IMR-90 (cell line): Measurements from ENCODE around the gene CDK2AP2. TPM values are rescaled to one million over a fixed set of nuclear protein-coding genes. Genes with fewer than 3 reads are reported as not detected.

Experiments
- ATAC-seq: fragments of 200-7000 bp; cut with Tn5 transposase; 2 replicates; pipeline ENCODE4 v1.9.1; 2020; ENCODE audit warnings: low read depth, mild to moderate bottlenecking, moderate library complexity
- BruUV-seq: library from RNA; stranded (reverse); fragments of 400-500 nt; replicated peaks from 2 replicates; lab custom pipeline; 2021; lab: Mats Ljungman, UMichigan
- CTCF ChIA-PET: fragments of 300-600 bp; formaldehyde crosslinking; extraction: SDS; loops from one replicate; lab custom pipeline; 2021; ENCODE audit warnings: antibody characterized with exemption; lab: Yijun Ruan, JAX
- POLR2A ChIA-PET: fragments of 300-600 bp; sonication (Branson Sonifier 250); formaldehyde crosslinking; loops from one replicate; lab custom pipeline; 2022; ENCODE audit warnings: antibody characterized with exemption; ENCODE audit not compliant: unreplicated experiment; lab: Charles Lee
- DNase-seq: peaks from one replicate; pipeline ENCODE4 v3.0.0; 2013
- H2AFZ ChIP-seq: replicated peaks from 2 replicates; pipeline ENCODE3; 2013; ENCODE audit warnings: low read length, mild to moderate bottlenecking; ENCODE audit not compliant: poor library complexity
- H2AK5ac ChIP-seq: 2 replicates; pipeline ENCODE4 v1.6.1; 2013; ENCODE audit warnings: low read depth, low read length, inconsistent platforms
- H2AK9ac ChIP-seq: replicated peaks from 2 replicates; pipeline ENCODE3; 2013; ENCODE audit warnings: mild to moderate bottlenecking, low read depth, low read length, moderate library complexity; ENCODE audit not compliant: poor library complexity
- H2BK120ac ChIP-seq: 2 replicates; pipeline ENCODE4 v1.6.1; 2013; ENCODE audit warnings: low read depth, low read length, inconsistent platforms
- H2BK15ac ChIP-seq: 3 replicates; pipeline ENCODE4 v1.6.1; 2013; ENCODE audit warnings: low read depth, low read length, inconsistent platforms
- H2BK20ac ChIP-seq: 2 replicates; pipeline ENCODE4 v1.6.1; 2013; ENCODE audit warnings: low read depth, mild to moderate bottlenecking, inconsistent platforms, low read length, moderate library complexity
- H2BK5ac ChIP-seq: 2 replicates; pipeline ENCODE4 v1.6.1; 2013; ENCODE audit warnings: mild to moderate bottlenecking, low read depth, low read length, inconsistent platforms; ENCODE audit not compliant: poor library complexity, severe bottlenecking
- H3K14ac ChIP-seq: replicated peaks from 2 replicates; pipeline ENCODE4 v1.6.1; 2013; ENCODE audit warnings: low read depth, low read length, inconsistent platforms
- H3K18ac ChIP-seq: 2 replicates; pipeline ENCODE4 v1.6.1; 2013; ENCODE audit warnings: low read depth, low read length, control low read depth
- H3K23ac ChIP-seq: 2 replicates; pipeline ENCODE4 v1.6.1; 2013; ENCODE audit warnings: low read depth, low read length, inconsistent platforms
- H3K27ac ChIP-seq: 2 replicates; pipeline ENCODE4 v1.5.1; 2013; ENCODE audit warnings: mild to moderate bottlenecking, control low read depth, low read length; ENCODE audit not compliant: insufficient read depth
- H3K27me3 ChIP-seq: 2 replicates; pipeline ENCODE4 v1.6.1; 2013; ENCODE audit warnings: low read length; ENCODE audit not compliant: control insufficient read depth, insufficient read depth
- H3K36me3 ChIP-seq: 2 replicates; pipeline ENCODE4 v1.6.1; 2013; ENCODE audit warnings: low read length, mixed read lengths; ENCODE audit not compliant: control insufficient read depth, insufficient read depth
- H3K4ac ChIP-seq: 2 replicates; pipeline ENCODE4 v1.6.1; 2013; ENCODE audit warnings: low read depth, low read length, inconsistent platforms
- H3K4me1 ChIP-seq: 2 replicates; pipeline ENCODE4 v1.6.1; 2013; ENCODE audit warnings: low read length, mixed read lengths; ENCODE audit not compliant: control insufficient read depth, insufficient read depth
- H3K4me2 ChIP-seq: 2 replicates; pipeline ENCODE4 v1.6.1; 2013; ENCODE audit warnings: low read depth, mild to moderate bottlenecking, control low read depth, low read length, moderate library complexity
- H3K4me3 ChIP-seq: 2 replicates; pipeline ENCODE4 v1.5.1; 2013; ENCODE audit warnings: low read depth, mild to moderate bottlenecking, control low read depth, low read length, moderate library complexity; ENCODE audit not compliant: insufficient read depth
- H3K56ac ChIP-seq: 2 replicates; pipeline ENCODE4 v1.6.1; 2013; ENCODE audit warnings: low read length, inconsistent platforms; ENCODE audit not compliant: insufficient read depth; ENCODE audit errors: extremely low read depth
- H3K79me1 ChIP-seq, 2 experiments: 2 replicates each; pipeline ENCODE4 v1.6.1; 2013; ENCODE audit warnings: low read length in 2 of 2, inconsistent platforms in 1 of 2, low read depth in 1 of 2
- H3K9ac ChIP-seq: 2 replicates; pipeline ENCODE4 v1.6.1; 2013; ENCODE audit warnings: low read depth, low read length, control low read depth
- H3K9me1 ChIP-seq: 2 replicates; pipeline ENCODE4 v1.6.1; 2013; ENCODE audit warnings: low read length, inconsistent platforms; ENCODE audit not compliant: insufficient read depth
- H3K9me3 ChIP-seq: 2 replicates; pipeline ENCODE4 v1.6.1; 2013; ENCODE audit warnings: low read length; ENCODE audit not compliant: control insufficient read depth, insufficient read depth
- H4K20me1 ChIP-seq: 2 replicates; pipeline ENCODE4 v1.6.1; 2013; ENCODE audit warnings: low read length, inconsistent platforms; ENCODE audit not compliant: insufficient read depth
- H4K5ac ChIP-seq: 2 replicates; pipeline ENCODE4 v1.6.1; 2013; ENCODE audit warnings: mild to moderate bottlenecking, low read depth, low read length, control low read depth
- H4K8ac ChIP-seq, 2 experiments: 2 replicates each; pipeline ENCODE4 v1.6.1; 2013; ENCODE audit warnings: low read depth in 2 of 2, low read length in 2 of 2, control low read depth in 1 of 2, inconsistent platforms in 1 of 2
- H4K91ac ChIP-seq: 2 replicates; pipeline ENCODE4 v1.6.1; 2013; ENCODE audit warnings: low read depth, low read length, inconsistent platforms; ENCODE audit not compliant: insufficient read depth
- CHD1 ChIP-seq: IDR thresholded peaks from 2 replicates; pipeline ENCODE4 v1.6.1; 2012; ENCODE audit warnings: low read depth, low read length, improper control_type of control experiment
- RAD21 ChIP-seq: IDR thresholded peaks from 2 replicates; pipeline ENCODE4 v1.6.1; 2012; ENCODE audit warnings: low read length, improper control_type of control experiment
- WGBS, 2 experiments: methylation state at CpG; one replicate each; pipeline versions ENCODE4 v1.1.5 to v1.1.7; 2013; ENCODE audit warnings: missing lambda C conversion rate in 2 of 2; ENCODE audit not compliant: insufficient read length in 1 of 2; ENCODE audit errors: extremely low coverage in 2 of 2; 5-methylcytosine and 5-hydroxymethylcytosine counted together
- dilution Hi-C: fragments of 300-500 bp; cut with HindIII; formaldehyde crosslinking; loops from one replicate; pipeline ENCODE4 v1.14.3; 2018; ENCODE audit warnings: low sequenced_read_pairs; ENCODE audit not compliant: unreplicated experiment
- in situ Hi-C: fragments of 300-500 bp; cut with MboI; formaldehyde crosslinking; loops from 3 replicates; pipeline ENCODE4 v1.14.3; 2019; ENCODE audit warnings: low sequenced_read_pairs, inconsistent platforms, mixed read lengths
- intact Hi-C: fragments of 100-400 bp; cut with micrococcal nuclease; formaldehyde crosslinking; loops from 2 replicates; pipeline ENCODE4 v1.10.0; 2022
- polyA plus RNA-seq, 3 experiments: library from polyadenylated mRNA; depleted of rRNA; stranded (reverse); fragments of >200 nt; gene quantifications; 2 replicates each; pipeline ENCODE4 v1.2.3, GENCODE V29; 2012; ENCODE audit warnings: low replicate concordance in 1 of 3
- total RNA-seq: library from RNA; depleted of rRNA; stranded (reverse); fragments of >200 nt; gene quantifications from 2 replicates; pipeline ENCODE4 v1.2.3, GENCODE V29; 2012
- TF ChIP-seq, protein P1 (sequence below): fragments of 150-350 bp; IDR thresholded peaks from 2 replicates; pipeline ENCODE4 v1.6.1; 2016; ENCODE audit warnings: low read depth, mild to moderate bottlenecking, low read length, moderate library complexity, borderline replicate concordance

Gene CDK2AP2
- total and polyA plus RNA-seq, 2 of the 4 experiments (the other 2 are of a cell fraction): 8.1 to 44.7 TPM

DNA sequence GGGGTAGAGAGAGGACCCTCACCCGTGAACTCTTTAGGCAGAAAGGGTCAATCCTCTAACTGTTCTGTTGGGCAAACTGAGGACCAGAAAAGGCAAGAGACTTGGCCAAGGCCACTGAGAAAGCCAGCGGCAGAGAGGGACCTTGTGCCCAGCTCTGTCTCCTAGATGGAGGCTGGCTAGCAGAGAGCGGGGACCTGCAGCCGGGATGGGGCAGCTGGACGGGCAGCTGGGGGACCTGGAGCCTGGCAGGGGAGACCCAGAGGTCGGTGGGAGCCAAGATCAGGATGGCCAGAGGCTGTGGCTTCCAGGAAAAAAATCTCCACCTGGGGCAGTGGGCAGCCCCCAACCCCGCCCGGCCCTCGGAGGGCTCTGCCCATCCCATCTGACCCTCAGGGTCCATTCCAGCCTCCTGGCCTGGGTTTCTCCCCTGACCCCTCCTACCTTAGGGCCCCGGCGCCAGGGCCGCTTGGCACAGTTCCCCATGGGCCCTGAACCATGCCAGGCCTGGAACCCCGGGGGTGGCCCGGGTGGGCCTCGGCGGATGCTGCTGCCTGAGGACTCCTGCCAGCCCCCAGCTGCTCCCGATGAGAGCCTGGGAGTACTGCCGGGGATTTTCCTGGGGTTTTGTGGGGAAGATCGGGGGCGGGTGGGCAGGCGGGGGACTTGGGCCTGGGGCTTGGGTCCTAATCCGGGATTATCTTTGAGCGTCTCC, 15.0 kb upstream of the CDK2AP2 start, which contains the start of gene CABP2:
Gene CABP2, minus strand, starts transcription at position 603 of the 712 bp plus-strand sequence. Its CDS starts 120 bp downstream, at position 483.
- dilution Hi-C loops: no loop called here
- Histone ChIP-seq H3K14ac (no peak within 1 kb of the TSS), H4K91ac (no peak within 1 kb of the TSS), H3K36me3 (no peaks in the 10 kb centered on the region), H3K4me2 (no peak within 1 kb of the TSS), H2AK5ac (no peak within 1 kb of the TSS), H3K79me1 (no peaks in the 10 kb centered on the region), H4K5ac (no peak within 1 kb of the TSS), H3K4me3 (no peak within 1 kb of the TSS), H2AK9ac (peak within 1 kb of the TSS; percentile 33), H4K20me1 (no peaks in the 10 kb centered on the region), H3K27ac (no peak within 1 kb of the TSS), H3K4ac (no peak within 1 kb of the TSS), H3K18ac (no peak within 1 kb of the TSS), H3K56ac (no peak within 1 kb of the TSS), H3K27me3 (peaks cover 26% of the 10 kb centered on the region), H2BK120ac (no peak within 1 kb of the TSS), H2BK20ac (no peak within 1 kb of the TSS), H3K23ac (no peak within 1 kb of the TSS), H4K8ac (no peak within 1 kb of the TSS), H3K4me1 (no peaks in the 10 kb centered on the region), H3K9me3 (no peaks in the 10 kb centered on the region), H3K9ac (no peak within 1 kb of the TSS), H3K9me1 (no peaks in the 10 kb centered on the region), H2BK15ac (no peak within 1 kb of the TSS), H2BK5ac (no peak within 1 kb of the TSS), H2AFZ (peak within 1 kb of the TSS; percentile 56)
- ChIA-PET CTCF (no interaction called here), POLR2A (no interaction called here)
- BruUV-seq: no TSS peak
- WGBS, 2 experiments: 58% methylated on average over 7 of the region's 23 CpGs; no CpG with 5 or more reads in 1 of the 2 experiments
- TF ChIP-seq, protein P1, sequence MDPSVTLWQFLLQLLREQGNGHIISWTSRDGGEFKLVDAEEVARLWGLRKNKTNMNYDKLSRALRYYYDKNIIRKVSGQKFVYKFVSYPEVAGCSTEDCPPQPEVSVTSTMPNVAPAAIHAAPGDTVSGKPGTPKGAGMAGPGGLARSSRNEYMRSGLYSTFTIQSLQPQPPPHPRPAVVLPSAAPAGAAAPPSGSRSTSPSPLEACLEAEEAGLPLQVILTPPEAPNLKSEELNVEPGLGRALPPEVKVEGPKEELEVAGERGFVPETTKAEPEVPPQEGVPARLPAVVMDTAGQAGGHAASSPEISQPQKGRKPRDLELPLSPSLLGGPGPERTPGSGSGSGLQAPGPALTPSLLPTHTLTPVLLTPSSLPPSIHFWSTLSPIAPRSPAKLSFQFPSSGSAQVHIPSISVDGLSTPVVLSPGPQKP: no peak
- TF ChIP-seq CHD1 (no peak), RAD21 (no peak)
- intact Hi-C loops: no loop called here
- DNase-seq (no peak), ATAC-seq (no peak)
- in situ Hi-C loops: no loop called here
